ENCODE measurements around the gene KRT6B. TPM values are rescaled to one million over a fixed set of nuclear protein-coding genes. Genes with fewer than 3 reads are reported as not detected.
"Not testable (repeated sequence)": the region's sequence is repeated elsewhere in the genome, so short reads cannot be mapped to it uniquely, and the experiment has no call there.

The KRT6B gene
- total RNA-seq, 6 experiments from 2014 or later: 0.13 TPM; not detected in 5

GRCh38 chr12:52494100-52494499 is 42.2 kb upstream of the KRT6B start:
- H3K27ac ChIP-seq: no peak overlapping the region
- H3K9me3 ChIP-seq: no peaks in the 10 kb centered on the region
- no peaks in the 10 kb centered on the region for H3K36me3 ChIP-seq
- no peak for ATAC-seq
- no peaks in the 10 kb centered on the region for H3K27me3 ChIP-seq
- H3K4me3 ChIP-seq: no peak overlapping the region
- TF ChIP-seq POLR2A (IDR thresholded peaks at IDR 0.05): no peak
- TF ChIP-seq, protein P1, sequence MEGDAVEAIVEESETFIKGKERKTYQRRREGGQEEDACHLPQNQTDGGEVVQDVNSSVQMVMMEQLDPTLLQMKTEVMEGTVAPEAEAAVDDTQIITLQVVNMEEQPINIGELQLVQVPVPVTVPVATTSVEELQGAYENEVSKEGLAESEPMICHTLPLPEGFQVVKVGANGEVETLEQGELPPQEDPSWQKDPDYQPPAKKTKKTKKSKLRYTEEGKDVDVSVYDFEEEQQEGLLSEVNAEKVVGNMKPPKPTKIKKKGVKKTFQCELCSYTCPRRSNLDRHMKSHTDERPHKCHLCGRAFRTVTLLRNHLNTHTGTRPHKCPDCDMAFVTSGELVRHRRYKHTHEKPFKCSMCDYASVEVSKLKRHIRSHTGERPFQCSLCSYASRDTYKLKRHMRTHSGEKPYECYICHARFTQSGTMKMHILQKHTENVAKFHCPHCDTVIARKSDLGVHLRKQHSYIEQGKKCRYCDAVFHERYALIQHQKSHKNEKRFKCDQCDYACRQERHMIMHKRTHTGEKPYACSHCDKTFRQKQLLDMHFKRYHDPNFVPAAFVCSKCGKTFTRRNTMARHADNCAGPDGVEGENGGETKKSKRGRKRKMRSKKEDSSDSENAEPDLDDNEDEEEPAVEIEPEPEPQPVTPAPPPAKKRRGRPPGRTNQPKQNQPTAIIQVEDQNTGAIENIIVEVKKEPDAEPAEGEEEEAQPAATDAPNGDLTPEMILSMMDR (IDR thresholded peaks at IDR 0.05): no peak
- no peaks in the 10 kb centered on the region for H3K4me1 ChIP-seq
- no peak for DNase-seq
- intact Hi-C loops (cut with DNase I): no loop called here
- 87% methylated on average over 1 of the region's 1 CpG for WGBS (ENCODE audit: insufficient coverage, low coverage, low lambda C conversion rate, missing lambda C conversion rate)

DNA sequence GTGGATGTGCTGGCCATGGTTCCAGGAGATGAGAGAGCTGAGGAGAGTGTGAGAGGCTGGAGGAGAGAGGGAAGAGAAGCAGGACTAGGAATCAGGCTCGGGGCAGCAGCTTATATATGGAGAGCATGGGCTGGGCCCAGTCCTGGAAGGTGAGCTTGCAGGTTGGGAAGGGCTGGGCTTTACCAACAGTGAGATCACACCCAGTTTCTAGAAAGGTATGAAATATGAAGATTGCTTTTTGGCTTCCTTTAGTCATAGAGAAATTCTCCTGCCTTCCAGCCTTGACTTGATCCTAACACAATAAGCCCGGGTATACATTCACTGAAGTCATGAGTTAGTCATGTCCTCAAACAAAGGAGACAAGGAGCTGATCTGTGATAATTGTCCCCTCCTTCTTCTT is 41.2 kb upstream of the KRT6B start, which contains the start of gene KRT6A:
KRT6A (minus strand) TSS at position 86 of the 400 bp plus-strand sequence; CDS start at position 17, 69 bp downstream.
- H3K27ac ChIP-seq: no peak within 1 kb of the TSS
- intact Hi-C loops (cut with DNase I): no loop called here
- WGBS (ENCODE audit: insufficient coverage, low coverage, low lambda C conversion rate, missing lambda C conversion rate): 73% methylated on average over 2 of the region's 2 CpGs
- no peak for ATAC-seq
- no peaks in the 10 kb centered on the region for H3K36me3 ChIP-seq
- no peaks in the 10 kb centered on the region for H3K4me1 ChIP-seq
- H3K4me3 ChIP-seq: no peak within 1 kb of the TSS
- no peaks in the 10 kb centered on the region for H3K27me3 ChIP-seq
- no peaks in the 10 kb centered on the region for H3K9me3 ChIP-seq
- TF ChIP-seq POLR2A (IDR thresholded peaks at IDR 0.05): no peak
- TF ChIP-seq, protein P1 (IDR thresholded peaks at IDR 0.05): no peak
- no peak for DNase-seq

GRCh38 chr12:52492405-52492804 is 40.5 kb upstream of the KRT6B start:
- H3K27ac ChIP-seq; ATAC-seq; H3K27me3 ChIP-seq; H3K9me3 ChIP-seq; DNase-seq; H3K36me3 ChIP-seq; H3K4me1 ChIP-seq; H3K4me3 ChIP-seq; intact Hi-C loops (cut with DNase I): not testable (repeated sequence)
- WGBS (ENCODE audit: insufficient coverage, low coverage, low lambda C conversion rate, missing lambda C conversion rate): no CpG with 5 or more reads among the region's 6 CpGs

GRCh38 chr12:52491495-52491894 is 39.5 kb upstream of the KRT6B start:
- H3K27ac ChIP-seq; ATAC-seq; H3K9me3 ChIP-seq; H3K4me1 ChIP-seq; intact Hi-C loops (cut with DNase I); H3K36me3 ChIP-seq; H3K4me3 ChIP-seq; H3K27me3 ChIP-seq; DNase-seq: not testable (repeated sequence)
- WGBS (ENCODE audit: insufficient coverage, low coverage, low lambda C conversion rate, missing lambda C conversion rate): 57% methylated on average over 4 of the region's 8 CpGs

DNA sequence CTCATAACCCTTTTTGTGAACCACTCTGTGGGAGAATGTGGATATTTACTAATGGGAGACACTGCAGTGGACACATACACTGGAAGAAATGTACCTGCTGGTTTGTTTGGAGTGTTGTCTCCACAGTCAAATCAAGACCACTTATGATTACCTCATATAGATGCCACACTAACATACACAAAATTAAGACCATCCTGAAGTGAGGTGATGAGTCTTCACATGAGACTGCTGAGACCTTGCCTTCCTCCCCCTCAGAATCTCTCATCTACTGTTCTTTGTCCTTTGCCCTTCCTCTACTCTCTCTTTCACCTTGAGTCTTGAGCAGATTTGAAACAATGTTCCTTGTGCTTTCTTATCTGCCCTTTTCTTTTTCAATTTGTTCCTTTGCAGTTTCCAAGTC is 36.8 kb upstream of the KRT6B start:
- no peak for DNase-seq
- no peaks in the 10 kb centered on the region for H3K9me3 ChIP-seq
- TF ChIP-seq, protein P1 (IDR thresholded peaks at IDR 0.05): no peak
- no peak for TF ChIP-seq POLR2A (IDR thresholded peaks at IDR 0.05)
- ATAC-seq: no peak
- intact Hi-C loops (cut with DNase I): no loop called here
- no peaks in the 10 kb centered on the region for H3K4me1 ChIP-seq
- no peaks in the 10 kb centered on the region for H3K27me3 ChIP-seq
- H3K4me3 ChIP-seq: no peak overlapping the region
- no peak overlapping the region for H3K27ac ChIP-seq
- no peaks in the 10 kb centered on the region for H3K36me3 ChIP-seq

DNA sequence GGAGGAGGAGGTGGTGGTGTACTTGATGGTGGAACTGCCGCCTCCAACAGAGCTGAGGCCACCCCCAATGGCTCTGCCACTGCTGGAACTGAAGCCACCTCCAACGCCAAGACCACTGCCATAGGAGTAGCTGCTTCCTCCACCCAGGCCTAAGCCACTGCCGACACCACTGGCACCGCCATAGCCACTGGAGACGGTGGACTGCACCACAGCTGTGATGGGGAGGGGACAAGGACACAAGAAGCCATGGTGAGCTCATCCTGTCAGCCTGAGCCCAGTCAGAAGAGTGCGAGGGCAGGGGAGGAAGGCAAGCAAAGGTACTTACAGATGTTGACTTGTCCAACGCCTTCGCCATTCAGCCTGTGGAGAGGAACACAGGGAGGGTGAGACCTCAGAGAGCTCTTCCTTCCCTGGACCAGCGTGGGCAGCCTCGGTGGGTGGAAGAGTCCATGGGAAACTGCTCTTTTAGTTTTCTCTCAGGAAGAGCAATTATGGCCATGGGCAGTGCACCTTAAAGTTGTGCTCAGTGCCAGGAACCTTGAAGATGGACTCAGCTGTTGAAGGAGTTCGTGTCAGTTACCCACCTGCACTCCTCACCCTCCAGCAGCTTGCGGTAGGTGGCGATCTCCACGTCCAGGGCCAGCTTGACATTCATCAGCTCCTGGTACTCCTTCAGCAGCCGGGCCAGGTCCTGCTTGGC is 35.9 kb upstream of the KRT6B start:
- DNase-seq; H3K36me3 ChIP-seq; intact Hi-C loops (cut with DNase I); H3K9me3 ChIP-seq; H3K27ac ChIP-seq; H3K27me3 ChIP-seq; H3K4me1 ChIP-seq; H3K4me3 ChIP-seq: not testable (repeated sequence)
- 50% methylated on average over 1 of the region's 15 CpGs for WGBS (ENCODE audit: insufficient coverage, low coverage, low lambda C conversion rate, missing lambda C conversion rate)
- peak in 1 of 4 donors; percentile 16 for ATAC-seq
